ENCODE data around the gene VOPP1.

VOPP1 gene

DNA sequence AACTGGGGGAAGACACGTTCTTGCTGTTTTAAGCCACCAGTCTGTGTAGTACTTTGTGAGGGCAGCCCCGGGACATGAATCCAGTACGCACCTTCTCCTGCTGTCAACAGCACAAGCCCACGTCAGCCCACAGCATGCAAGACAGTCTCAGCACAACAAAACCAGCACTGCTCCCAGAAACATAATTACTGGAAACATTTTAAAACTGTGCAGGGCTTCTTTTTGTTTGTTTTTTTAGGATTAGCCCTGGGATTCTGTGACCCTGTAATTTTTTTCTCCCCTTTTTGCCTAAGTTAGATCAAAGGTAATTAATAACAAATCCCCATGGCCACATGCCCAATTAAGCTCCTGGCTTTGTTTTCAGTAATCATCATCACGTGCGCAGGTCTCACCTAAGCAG is 87.5 kb downstream of the VOPP1 start:
- no peak overlapping the region for H3K4me3 ChIP-seq (ENCODE audit: low read depth, low read length)
- no peak for TF ChIP-seq CTCF (IDR thresholded peaks at IDR 0.05; ENCODE audit: control insufficient read depth, extremely low read depth, insufficient read depth)
- no peak for DNase-seq (ENCODE audit: low read depth)

DNA sequence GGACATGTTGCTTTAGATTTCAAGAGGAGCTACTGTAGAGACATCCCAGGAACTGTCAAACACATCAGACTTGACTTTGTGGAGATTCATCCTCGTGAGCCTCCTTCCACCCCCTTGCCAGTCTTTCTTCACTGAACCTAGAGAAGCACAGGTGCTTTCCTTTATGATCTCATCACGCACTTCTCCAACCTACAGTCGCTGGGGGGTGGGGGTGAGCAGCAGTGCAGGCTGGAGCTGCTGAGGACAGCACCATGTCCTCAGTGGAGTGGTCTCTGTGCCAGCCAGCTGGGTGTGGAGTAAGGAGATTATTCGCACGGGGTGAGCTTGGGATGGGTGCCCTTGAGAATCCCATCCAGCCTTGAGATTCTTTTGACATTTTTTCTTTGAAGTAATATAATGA is 88.1 kb downstream of the VOPP1 start:
- no peak for TF ChIP-seq CTCF (IDR thresholded peaks at IDR 0.05; ENCODE audit: control insufficient read depth, extremely low read depth, insufficient read depth)
- H3K4me3 ChIP-seq (ENCODE audit: low read depth, low read length): no peak overlapping the region
- no peak for DNase-seq (ENCODE audit: low read depth)

- TF ChIP-seq CTCF (IDR thresholded peaks at IDR 0.05; ENCODE audit: control insufficient read depth, extremely low read depth, insufficient read depth): no peak
- no peak for DNase-seq (ENCODE audit: low read depth)
- no peak overlapping the region for H3K4me3 ChIP-seq (ENCODE audit: low read depth, low read length)
Observed at GRCh38 chr7:55483046-55483445, 89.3 kb downstream of the VOPP1 start.

- no peak for DNase-seq (ENCODE audit: low read depth)
- TF ChIP-seq CTCF (IDR thresholded peaks at IDR 0.05; ENCODE audit: control insufficient read depth, extremely low read depth, insufficient read depth): no peak
- H3K4me3 ChIP-seq (ENCODE audit: low read depth, low read length): no peak overlapping the region
Observed at GRCh38 chr7:55481155-55481554, 91.1 kb downstream of the VOPP1 start.

GRCh38 chr7:55478700-55479099 is 93.6 kb downstream of the VOPP1 start:
- no peak overlapping the region for H3K4me3 ChIP-seq (ENCODE audit: low read depth, low read length)
- DNase-seq (ENCODE audit: low read depth): no peak
- TF ChIP-seq CTCF (IDR thresholded peaks at IDR 0.05; ENCODE audit: control insufficient read depth, extremely low read depth, insufficient read depth): no peak

GRCh38 chr7:55477781-55478374 is 94.4 kb downstream of the VOPP1 start:
- no peak for DNase-seq (ENCODE audit: low read depth)
- no peak for TF ChIP-seq CTCF (IDR thresholded peaks at IDR 0.05; ENCODE audit: control insufficient read depth, extremely low read depth, insufficient read depth)
- H3K4me3 ChIP-seq (ENCODE audit: low read depth, low read length): no peak overlapping the region
